ENCODE results near the gene GAS1. TPM values are rescaled to one million over a fixed set of nuclear protein-coding genes. Genes with fewer than 3 reads are reported as not detected.
A peak's percentile ranks its signal among the peaks of the same experiment; 100 is the strongest.

The GAS1 gene
- total and polyA plus RNA-seq, 2 experiments from 2014 or later: 12.9 to 22.6 TPM

- H3K9me3 ChIP-seq (ENCODE audit: low read depth): no peaks in the 10 kb centered on the region
- H3K4me1 ChIP-seq (ENCODE audit: low read depth): no peaks in the 10 kb centered on the region
- H3K36me3 ChIP-seq: no peaks in the 10 kb centered on the region
- DNase-seq (ENCODE audit: low read depth in 1 of 2, low spot score in 1 of 2): no peak
- H3K4me3 ChIP-seq: no peak overlapping the region
- no peaks in the 10 kb centered on the region for H3K27me3 ChIP-seq
- no peak overlapping the region for H3K27ac ChIP-seq
- TF ChIP-seq CTCF (IDR thresholded peaks at IDR 0.05; ENCODE audit: low read depth, low read length): no peak
Observed at GRCh38 chr9:86975036-86975435, 27.7 kb upstream of the GAS1 start.

GRCh38 chr9:86974421-86974820, 27.1 kb upstream of the GAS1 start:
- Histone ChIP-seq H3K27me3 (no peaks in the 10 kb centered on the region), H3K4me1 (ENCODE audit: low read depth) (no peaks in the 10 kb centered on the region), H3K4me3 (no peak overlapping the region), H3K27ac (no peak overlapping the region), H3K36me3 (no peaks in the 10 kb centered on the region), H3K9me3 (ENCODE audit: low read depth) (no peaks in the 10 kb centered on the region)
- TF ChIP-seq CTCF (IDR thresholded peaks at IDR 0.05; ENCODE audit: low read depth, low read length): no peak
- no peak for DNase-seq (ENCODE audit: low read depth in 1 of 2, low spot score in 1 of 2)

GRCh38 chr9:86971742-86972141, 24.4 kb upstream of the GAS1 start:
- Histone ChIP-seq H3K27ac (no peak overlapping the region), H3K4me1 (ENCODE audit: low read depth) (no peaks in the 10 kb centered on the region), H3K36me3 (no peaks in the 10 kb centered on the region), H3K4me3 (no peak overlapping the region), H3K9me3 (ENCODE audit: low read depth) (no peaks in the 10 kb centered on the region), H3K27me3 (no peaks in the 10 kb centered on the region)
- no peak for TF ChIP-seq CTCF (IDR thresholded peaks at IDR 0.05; ENCODE audit: low read depth, low read length)
- DNase-seq (ENCODE audit: low read depth in 1 of 2, low spot score in 1 of 2): peak in 1 of 2 donors; percentile 35

- Histone ChIP-seq H3K4me3 (no peak overlapping the region), H3K4me1 (ENCODE audit: low read depth) (no peaks in the 10 kb centered on the region), H3K36me3 (no peaks in the 10 kb centered on the region), H3K9me3 (ENCODE audit: low read depth) (no peaks in the 10 kb centered on the region), H3K27me3 (no peaks in the 10 kb centered on the region), H3K27ac (no peak overlapping the region)
- peak in 1 of 2 donors; percentile 78 for DNase-seq (ENCODE audit: low read depth in 1 of 2, low spot score in 1 of 2)
- no peak for TF ChIP-seq CTCF (IDR thresholded peaks at IDR 0.05; ENCODE audit: low read depth, low read length)
Observed at GRCh38 chr9:86968258-86968920, 21.1 kb upstream of the GAS1 start.

- Histone ChIP-seq H3K9me3 (ENCODE audit: low read depth) (no peaks in the 10 kb centered on the region), H3K27ac (no peak overlapping the region), H3K4me1 (ENCODE audit: low read depth) (no peaks in the 10 kb centered on the region), H3K4me3 (no peak overlapping the region), H3K36me3 (no peaks in the 10 kb centered on the region), H3K27me3 (no peaks in the 10 kb centered on the region)
- no peak for TF ChIP-seq CTCF (IDR thresholded peaks at IDR 0.05; ENCODE audit: low read depth, low read length)
- DNase-seq (ENCODE audit: low read depth in 1 of 2, low spot score in 1 of 2): no peak
Observed at GRCh38 chr9:86966852-86967511, 19.7 kb upstream of the GAS1 start.
